ENCODE data around the gene C14orf93. TPM values are rescaled to one million over a fixed set of nuclear protein-coding genes. Genes with fewer than 3 reads are reported as not detected.
"Not testable (repeated sequence)": the region's sequence is repeated elsewhere in the genome, so short reads cannot be mapped to it uniquely, and the experiment has no call there.

Gene C14orf93
- total and polyA plus RNA-seq, 4 donors = 5.5 to 11.0 (median 8.7) TPM

GRCh38 chr14:23004274-23004673, 5.7 kb downstream of the C14orf93 start:
- H3K4me3 ChIP-seq (ENCODE audit: low read length in 2 of 2); H3K9me3 ChIP-seq (ENCODE audit: control insufficient read depth, low read length); H3K36me3 ChIP-seq (ENCODE audit: control insufficient read depth in 1 of 2, insufficient read depth in 2 of 2, low read length in 1 of 2); H3K4me1 ChIP-seq (ENCODE audit: control insufficient read depth in 1 of 2, insufficient read depth in 2 of 2, low read length in 2 of 2); H3K27me3 ChIP-seq (ENCODE audit: control insufficient read depth in 1 of 2, insufficient read depth in 2 of 2, low read length in 1 of 2); DNase-seq; H3K27ac ChIP-seq (ENCODE audit: low read depth in 1 of 2, low read length in 2 of 2); intact Hi-C loops (cut with DNase I); ATAC-seq (ENCODE audit: low FRiP score): not testable (repeated sequence)
- 91 to 97% methylated on average over 4 of the region's 4 CpGs for WGBS, 2 donors

GRCh38 chr14:23002592-23002991, 7.4 kb downstream of the C14orf93 start:
- no peak overlapping the region for H3K4me3 ChIP-seq (ENCODE audit: low read length in 2 of 2)
- ATAC-seq (ENCODE audit: low FRiP score) (no peak), DNase-seq (no peak)
- H3K36me3 ChIP-seq (ENCODE audit: control insufficient read depth in 1 of 2, insufficient read depth in 2 of 2, low read length in 1 of 2) = no peaks in the 10 kb centered on the region
- no peaks in the 10 kb centered on the region for H3K27me3 ChIP-seq (ENCODE audit: control insufficient read depth in 1 of 2, insufficient read depth in 2 of 2, low read length in 1 of 2)
- H3K27ac ChIP-seq (ENCODE audit: low read depth in 1 of 2, low read length in 2 of 2) = no peak overlapping the region
- WGBS, 2 donors = 95 to 96% methylated on average over 3 of the region's 3 CpGs
- no peaks in the 10 kb centered on the region for H3K4me1 ChIP-seq (ENCODE audit: control insufficient read depth in 1 of 2, insufficient read depth in 2 of 2, low read length in 2 of 2)
- no peaks in the 10 kb centered on the region for H3K9me3 ChIP-seq (ENCODE audit: control insufficient read depth, low read length)
- intact Hi-C loops (cut with DNase I) = no loop called here

- Histone ChIP-seq H3K27ac (ENCODE audit: low read depth in 1 of 2, low read length in 2 of 2) (no peak overlapping the region), H3K9me3 (ENCODE audit: control insufficient read depth, low read length) (no peaks in the 10 kb centered on the region), H3K4me3 (ENCODE audit: low read length in 2 of 2) (no peak overlapping the region), H3K27me3 (ENCODE audit: control insufficient read depth in 1 of 2, insufficient read depth in 2 of 2, low read length in 1 of 2) (no peaks in the 10 kb centered on the region), H3K4me1 (ENCODE audit: control insufficient read depth in 1 of 2, insufficient read depth in 2 of 2, low read length in 2 of 2) (no peaks in the 10 kb centered on the region), H3K36me3 (ENCODE audit: control insufficient read depth in 1 of 2, insufficient read depth in 2 of 2, low read length in 1 of 2) (no peaks in the 10 kb centered on the region)
- no peak for DNase-seq
- WGBS, 2 donors = 96 to 97% methylated on average over 2 of the region's 2 CpGs
- ATAC-seq (ENCODE audit: low FRiP score) = no peak
- intact Hi-C loops (cut with DNase I) = no loop called here
These were observed 9.1 kb downstream of the C14orf93 start for GRCh38 chr14:23000860-23001259.

GRCh38 chr14:22998329-22999012, 11.5 kb downstream of the C14orf93 start:
- Histone ChIP-seq H3K27me3 (ENCODE audit: control insufficient read depth in 1 of 2, insufficient read depth in 2 of 2, low read length in 1 of 2) (no peaks in the 10 kb centered on the region), H3K27ac (ENCODE audit: low read depth in 1 of 2, low read length in 2 of 2) (no peak overlapping the region), H3K36me3 (ENCODE audit: control insufficient read depth in 1 of 2, insufficient read depth in 2 of 2, low read length in 1 of 2) (no peaks in the 10 kb centered on the region), H3K4me1 (ENCODE audit: control insufficient read depth in 1 of 2, insufficient read depth in 2 of 2, low read length in 2 of 2) (no peaks in the 10 kb centered on the region), H3K4me3 (ENCODE audit: low read length in 2 of 2) (no peak overlapping the region), H3K9me3 (ENCODE audit: control insufficient read depth, low read length) (no peaks in the 10 kb centered on the region)
- no peak for ATAC-seq (ENCODE audit: low FRiP score)
- 81% methylated on average over 15 to 16 of the region's 16 CpGs for WGBS, 2 donors
- DNase-seq = no peak
- intact Hi-C loops (cut with DNase I) = no loop called here

- WGBS, 2 donors = 76 to 80% methylated on average over 9 of the region's 9 CpGs
- ATAC-seq (ENCODE audit: low FRiP score) = no peak
These were observed 12.1 kb downstream of the C14orf93 start for GRCh38 chr14:22997676-22998323.

GRCh38 chr14:22996768-22997654, 12.9 kb downstream of the C14orf93 start:
- no peaks in the 10 kb centered on the region for H3K36me3 ChIP-seq (ENCODE audit: control insufficient read depth in 1 of 2, insufficient read depth in 2 of 2, low read length in 1 of 2)
- no peak for DNase-seq
- ATAC-seq (ENCODE audit: low FRiP score) = no peak
- no peaks in the 10 kb centered on the region for H3K9me3 ChIP-seq (ENCODE audit: control insufficient read depth, low read length)
- intact Hi-C loops (cut with DNase I) = no loop called here
- 77 to 82% methylated on average over 11 of the region's 11 CpGs for WGBS, 2 donors
- H3K4me3 ChIP-seq (ENCODE audit: low read length in 2 of 2) = no peak overlapping the region
- no peaks in the 10 kb centered on the region for H3K4me1 ChIP-seq (ENCODE audit: control insufficient read depth in 1 of 2, insufficient read depth in 2 of 2, low read length in 2 of 2)
- no peak overlapping the region for H3K27ac ChIP-seq (ENCODE audit: low read depth in 1 of 2, low read length in 2 of 2)
- H3K27me3 ChIP-seq (ENCODE audit: control insufficient read depth in 1 of 2, insufficient read depth in 2 of 2, low read length in 1 of 2) = no peaks in the 10 kb centered on the region

More at GRCh38 chr14:22997676-22998323, 12.1 kb downstream of the C14orf93 start:
- intact Hi-C loops (cut with DNase I) = no loop called here
- Histone ChIP-seq H3K9me3 (ENCODE audit: control insufficient read depth, low read length) (no peaks in the 10 kb centered on the region), H3K4me3 (ENCODE audit: low read length in 2 of 2) (no peak overlapping the region), H3K4me1 (ENCODE audit: control insufficient read depth in 1 of 2, insufficient read depth in 2 of 2, low read length in 2 of 2) (no peaks in the 10 kb centered on the region), H3K36me3 (ENCODE audit: control insufficient read depth in 1 of 2, insufficient read depth in 2 of 2, low read length in 1 of 2) (no peaks in the 10 kb centered on the region), H3K27me3 (ENCODE audit: control insufficient read depth in 1 of 2, insufficient read depth in 2 of 2, low read length in 1 of 2) (no peaks in the 10 kb centered on the region), H3K27ac (ENCODE audit: low read depth in 1 of 2, low read length in 2 of 2) (no peak overlapping the region)
- no peak for DNase-seq

GRCh38 chr14:22995889-22996625, 13.9 kb downstream of the C14orf93 start:
- Histone ChIP-seq H3K9me3 (ENCODE audit: control insufficient read depth, low read length) (no peaks in the 10 kb centered on the region), H3K4me1 (ENCODE audit: control insufficient read depth in 1 of 2, insufficient read depth in 2 of 2, low read length in 2 of 2) (no peaks in the 10 kb centered on the region), H3K4me3 (ENCODE audit: low read length in 2 of 2) (no peak overlapping the region), H3K36me3 (ENCODE audit: control insufficient read depth in 1 of 2, insufficient read depth in 2 of 2, low read length in 1 of 2) (no peaks in the 10 kb centered on the region), H3K27ac (ENCODE audit: low read depth in 1 of 2, low read length in 2 of 2) (no peak overlapping the region), H3K27me3 (ENCODE audit: control insufficient read depth in 1 of 2, insufficient read depth in 2 of 2, low read length in 1 of 2) (no peaks in the 10 kb centered on the region)
- DNase-seq (no peak), ATAC-seq (ENCODE audit: low FRiP score) (no peak)
- 94 to 96% methylated on average over 9 of the region's 9 CpGs for WGBS, 2 donors
- intact Hi-C loops (cut with DNase I) = no loop called here

- no peak overlapping the region for H3K4me3 ChIP-seq (ENCODE audit: low read length in 2 of 2)
- DNase-seq (no peak), ATAC-seq (ENCODE audit: low FRiP score) (peak; percentile 59)
- H3K27ac ChIP-seq (ENCODE audit: low read depth in 1 of 2, low read length in 2 of 2) = no peak overlapping the region
- 2 to 3% methylated on average over 4 of the region's 4 CpGs for WGBS, 2 donors
- no peaks in the 10 kb centered on the region for H3K27me3 ChIP-seq (ENCODE audit: control insufficient read depth in 1 of 2, insufficient read depth in 2 of 2, low read length in 1 of 2)
- no peaks in the 10 kb centered on the region for H3K9me3 ChIP-seq (ENCODE audit: control insufficient read depth, low read length)
- no peaks in the 10 kb centered on the region for H3K4me1 ChIP-seq (ENCODE audit: control insufficient read depth in 1 of 2, insufficient read depth in 2 of 2, low read length in 2 of 2)
- H3K36me3 ChIP-seq (ENCODE audit: control insufficient read depth in 1 of 2, insufficient read depth in 2 of 2, low read length in 1 of 2) = peaks cover 0 to under 1% of the 10 kb centered on the region in 2 donors
- intact Hi-C loops (cut with DNase I) = no loop called here
These were observed 15.1 kb downstream of the C14orf93 start for GRCh38 chr14:22994762-22995275.

All from aorta (tissue), 5 donors.